Common myeloid progenitor, CD34-positive (primary cell): ENCODE results near the gene ENTR1.

Experiments used
- CTCF ChIA-PET: fragments of 350-600 bp; sonication (Branson Sonifier 250); formaldehyde crosslinking; loops from one replicate; lab custom pipeline; 2021; ENCODE audit warnings: antibody characterized with exemption; lab: Charles Lee
- POLR2A ChIA-PET: fragments of 350-600 bp; sonication (Branson Sonifier 250); formaldehyde crosslinking; loops from one replicate; lab custom pipeline; 2021; ENCODE audit warnings: antibody characterized with exemption; lab: Charles Lee
- DNase-seq, 3 donors: peaks; one replicate each; pipeline versions ENCODE4 v3.0.0 to v3.0.0-alpha.2; 2013
- H3K27ac ChIP-seq, 2 experiments: 1 replicate in 1 of 2; 2 replicates in 1 of 2; pipeline ENCODE4 v1.7.0; 2013; ENCODE audit warnings: inconsistent platforms in 2 of 2, low read length in 2 of 2, mild to moderate bottlenecking in 2 of 2, low read depth in 1 of 2, moderate library complexity in 1 of 2; ENCODE audit not compliant: severe bottlenecking in 2 of 2, insufficient read depth in 1 of 2, poor library complexity in 1 of 2
- H3K27me3 ChIP-seq, 5 experiments: replicated peaks in 2 of 5; 1 replicate in 3 of 5; 2 replicates in 2 of 5; pipeline versions ENCODE4 v1.6.1 to v1.7.0; 2013; ENCODE audit warnings: low read length in 4 of 5, mild to moderate bottlenecking in 2 of 5, moderate library complexity in 2 of 5, inconsistent platforms in 1 of 5; ENCODE audit not compliant: insufficient read depth in 5 of 5, control insufficient read depth in 4 of 5
- H3K36me3 ChIP-seq, 4 experiments: 1 replicate in 2 of 4; 2 replicates in 2 of 4; pipeline versions ENCODE4 v1.6.1 to v1.7.0; 2013; ENCODE audit warnings: low read length in 3 of 4, control low read depth in 1 of 4, mild to moderate bottlenecking in 1 of 4; ENCODE audit not compliant: control insufficient read depth in 4 of 4, insufficient read depth in 4 of 4
- H3K4me1 ChIP-seq, 4 experiments: 1 replicate in 3 of 4; 2 replicates in 1 of 4; pipeline versions ENCODE4 v1.6.1 to v1.7.1; 2013; ENCODE audit warnings: low read length in 3 of 4, mild to moderate bottlenecking in 3 of 4, control low read depth in 1 of 4, inconsistent platforms in 1 of 4, moderate library complexity in 1 of 4; ENCODE audit not compliant: control insufficient read depth in 4 of 4, insufficient read depth in 4 of 4; ENCODE audit errors: control extremely low read depth in 1 of 4
- H3K4me3 ChIP-seq, 7 experiments: 1 replicate in 4 of 7; 2 replicates in 3 of 7; pipeline versions ENCODE4 v1.5.1 to v1.7.0; 2013; ENCODE audit warnings: mild to moderate bottlenecking in 7 of 7, low read length in 6 of 7, moderate library complexity in 6 of 7, inconsistent platforms in 2 of 7, low read depth in 2 of 7, control low read depth in 1 of 7; ENCODE audit not compliant: insufficient read depth in 4 of 7, control insufficient read depth in 1 of 7; ENCODE audit errors: extremely low read depth in 1 of 7
- H3K9me3 ChIP-seq, 5 experiments: 1 replicate in 4 of 5; 2 replicates in 1 of 5; pipeline versions ENCODE4 v1.6.1 to v1.7.1; 2013; ENCODE audit warnings: low read length in 4 of 5, mild to moderate bottlenecking in 2 of 5, inconsistent platforms in 1 of 5, low read depth in 1 of 5, moderate library complexity in 1 of 5; ENCODE audit not compliant: control insufficient read depth in 4 of 5, insufficient read depth in 2 of 5; ENCODE audit errors: control extremely low read depth in 1 of 5
- WGBS: methylation state at CpG from one replicate; pipeline ENCODE4 v1.1.5; 2013; ENCODE audit not compliant: insufficient coverage; 5-methylcytosine and 5-hydroxymethylcytosine counted together

The ENTR1 gene

DNA sequence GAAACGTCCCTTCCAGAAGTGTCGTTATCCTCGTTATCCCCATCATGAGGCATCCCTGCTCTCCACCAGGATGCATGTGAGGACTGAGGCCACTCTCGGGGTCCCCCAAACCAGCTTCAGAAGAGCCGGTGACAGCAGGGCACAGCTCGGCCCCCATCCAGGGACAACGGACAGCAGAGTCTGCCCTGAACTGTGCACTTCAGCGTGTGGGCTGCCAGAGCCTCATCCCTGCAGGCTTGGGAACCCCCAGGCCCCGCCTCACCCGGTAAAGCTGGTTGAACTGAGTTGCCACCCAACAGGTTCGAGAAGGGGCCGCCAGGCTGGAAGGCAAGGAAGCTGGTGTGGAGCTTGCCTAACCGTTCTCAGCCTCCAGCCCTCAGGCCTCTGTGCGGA lies 36.2 kb downstream of the ENTR1 start:
- 96% methylated on average over 13 of the region's 14 CpGs for WGBS
- H3K27me3 ChIP-seq, result no peaks in the 10 kb centered on the region
- H3K4me1 ChIP-seq, result peaks cover 2 to 32% (median 29%) of the 10 kb centered on the region in 4 experiments
- H3K4me3 ChIP-seq, result no peak overlapping the region
- H3K36me3 ChIP-seq, result peaks cover under 1 to 52% (median 15%) of the 10 kb centered on the region in 4 experiments
- no peak overlapping the region for H3K27ac ChIP-seq
- POLR2A ChIA-PET, result no interaction called here
- CTCF ChIA-PET, result interaction anchor here (2.3 kb wide), 1 partner anchor 8 kb away, joined by 10 read pairs; no protein-coding TSS in a partner anchor
- no peak for DNase-seq
- H3K9me3 ChIP-seq, result no peaks in the 10 kb centered on the region

GRCh38 chr9:136373300-136374182 lies 36.9 kb downstream of the ENTR1 start, which contains the start of gene CARD9:
TSS of gene CARD9 (minus strand) at chr9:136373669. CDS start at chr9:136372078, 1,591 bp downstream.
- peaks cover 0 to 47% (median 13%) of the 10 kb centered on the region in 4 experiments for H3K36me3 ChIP-seq
- peak within 1 kb of the TSS in 1 of 2 experiments; percentile 54 for H3K27ac ChIP-seq
- H3K27me3 ChIP-seq, result no peaks in the 10 kb centered on the region
- peaks cover 2 to 32% (median 29%) of the 10 kb centered on the region in 4 experiments for H3K4me1 ChIP-seq
- ChIA-PET POLR2A (interaction anchor here (1.0 to 1.3 kb wide), 2 partner anchors 10 to 45 kb away, joined by 3 to 5 read pairs; partner anchors contain the start of gene DNLZ), CTCF (interaction anchor here (0.9 to 4.6 kb wide), 5 partner anchors 7 to 61 kb away, joined by 3 to 26 read pairs (median 7); partner anchors contain the start of gene DNLZ)
- DNase-seq, result peak in 1 of 3 donors; percentile 26
- peak within 1 kb of the TSS; percentile 9 to 79 (median 71) for H3K4me3 ChIP-seq
- WGBS, result 43% methylated on average over 18 of the region's 27 CpGs
- no peaks in the 10 kb centered on the region for H3K9me3 ChIP-seq

- 3% methylated on average over 21 of the region's 21 CpGs for WGBS
- Histone ChIP-seq H3K36me3 (peaks cover 0 to 48% (median 12%) of the 10 kb centered on the region in 4 experiments), H3K27me3 (no peaks in the 10 kb centered on the region), H3K4me3 (peak overlapping the region; percentile 9 to 79 (median 71)), H3K9me3 (no peaks in the 10 kb centered on the region), H3K27ac (peak overlapping the region in 1 of 2 experiments; percentile 54), H3K4me1 (peaks cover 2 to 32% (median 29%) of the 10 kb centered on the region in 4 experiments)
- ChIA-PET CTCF (interaction anchor here (0.9 to 4.6 kb wide), 7 partner anchors 8 to 60 kb away, joined by 3 to 26 read pairs (median 4); partner anchors contain the start of gene DNLZ), POLR2A (interaction anchor here (1.0 to 1.3 kb wide), 2 partner anchors 9 to 44 kb away, joined by 3 to 5 read pairs; partner anchors contain the start of gene DNLZ)
- peak; percentile 22 to 75 (median 71) for DNase-seq
Measured at GRCh38 chr9:136372561-136373299, 37.7 kb downstream of the ENTR1 start.

GRCh38 chr9:136372006-136372405 lies 38.4 kb downstream of the ENTR1 start:
- peak overlapping the region in 1 of 2 experiments; percentile 14 for H3K27ac ChIP-seq
- CTCF ChIA-PET, result interaction anchor here (0.9 to 4.6 kb wide), 7 partner anchors 9 to 59 kb away, joined by 3 to 26 read pairs (median 4); partner anchors contain the start of gene DNLZ
- POLR2A ChIA-PET, result interaction anchor here (1.3 kb wide), 1 partner anchor 9 kb away, joined by 5 read pairs; the partner anchor contains the start of gene DNLZ
- peak overlapping the region in 5 of 7 experiments; percentile 57 to 79 (median 74) for H3K4me3 ChIP-seq
- no peaks in the 10 kb centered on the region for H3K9me3 ChIP-seq
- no peak for DNase-seq
- H3K4me1 ChIP-seq, result peaks cover 2 to 26% (median 23%) of the 10 kb centered on the region in 4 experiments
- 90% methylated on average over 19 of the region's 21 CpGs for WGBS
- H3K27me3 ChIP-seq, result no peaks in the 10 kb centered on the region
- H3K36me3 ChIP-seq, result peaks cover 0 to 46% (median 13%) of the 10 kb centered on the region in 4 experiments

GRCh38 chr9:136371533-136371880 lies 38.9 kb downstream of the ENTR1 start:
- no peak for DNase-seq
- Histone ChIP-seq H3K36me3 (peaks cover 0 to 44% (median 16%) of the 10 kb centered on the region in 4 experiments), H3K27me3 (no peaks in the 10 kb centered on the region), H3K4me1 (peaks cover 2 to 24% (median 21%) of the 10 kb centered on the region in 4 experiments), H3K4me3 (no peak overlapping the region), H3K27ac (peak overlapping the region in 1 of 2 experiments; percentile 14), H3K9me3 (no peaks in the 10 kb centered on the region)
- 94% methylated on average over 13 of the region's 13 CpGs for WGBS
- ChIA-PET POLR2A (no interaction called here), CTCF (interaction anchor here (0.9 to 4.6 kb wide), 4 partner anchors 13 to 260 kb away, joined by 3 to 26 read pairs (median 4); no protein-coding TSS in a partner anchor)

GRCh38 chr9:136370687-136371532 lies 39.5 kb downstream of the ENTR1 start:
- Histone ChIP-seq H3K9me3 (no peaks in the 10 kb centered on the region), H3K36me3 (peaks cover 0 to 41% (median 16%) of the 10 kb centered on the region in 4 experiments), H3K27me3 (no peaks in the 10 kb centered on the region), H3K27ac (no peak overlapping the region), H3K4me3 (no peak overlapping the region), H3K4me1 (peaks cover 2 to 28% (median 23%) of the 10 kb centered on the region in 4 experiments)
- DNase-seq, result no peak
- ChIA-PET POLR2A (interaction anchor here (1.0 kb wide), 1 partner anchor 47 kb away, joined by 3 read pairs; no protein-coding TSS in a partner anchor), CTCF (interaction anchor here (0.9 to 4.6 kb wide), 5 partner anchors 14 to 261 kb away, joined by 3 to 26 read pairs (median 5); no protein-coding TSS in a partner anchor)
- 97% methylated on average over 54 of the region's 54 CpGs for WGBS
